Rectal smooth muscle tissue (tissue), 1 donor: ENCODE data around the gene DOCK4.

Source experiments
- H3K27ac ChIP-seq: one replicate; pipeline ENCODE4 v1.7.0; 2013; ENCODE audit warnings: low read depth, low read length, inconsistent platforms
- H3K27me3 ChIP-seq: one replicate; pipeline ENCODE4 v1.7.0; 2013; ENCODE audit warnings: low read length; ENCODE audit not compliant: control insufficient read depth, insufficient read depth
- H3K36me3 ChIP-seq: one replicate; pipeline ENCODE4 v1.7.0; 2013; ENCODE audit warnings: low read length; ENCODE audit not compliant: control insufficient read depth, insufficient read depth
- H3K4me1 ChIP-seq: one replicate; pipeline ENCODE4 v1.7.0; 2013; ENCODE audit warnings: low read length; ENCODE audit not compliant: control insufficient read depth, insufficient read depth
- H3K4me3 ChIP-seq: one replicate; pipeline ENCODE4 v1.7.0; 2013; ENCODE audit warnings: low read length
- H3K9ac ChIP-seq: one replicate; pipeline ENCODE4 v1.7.0; 2013; ENCODE audit warnings: low read length

Gene DOCK4

DNA sequence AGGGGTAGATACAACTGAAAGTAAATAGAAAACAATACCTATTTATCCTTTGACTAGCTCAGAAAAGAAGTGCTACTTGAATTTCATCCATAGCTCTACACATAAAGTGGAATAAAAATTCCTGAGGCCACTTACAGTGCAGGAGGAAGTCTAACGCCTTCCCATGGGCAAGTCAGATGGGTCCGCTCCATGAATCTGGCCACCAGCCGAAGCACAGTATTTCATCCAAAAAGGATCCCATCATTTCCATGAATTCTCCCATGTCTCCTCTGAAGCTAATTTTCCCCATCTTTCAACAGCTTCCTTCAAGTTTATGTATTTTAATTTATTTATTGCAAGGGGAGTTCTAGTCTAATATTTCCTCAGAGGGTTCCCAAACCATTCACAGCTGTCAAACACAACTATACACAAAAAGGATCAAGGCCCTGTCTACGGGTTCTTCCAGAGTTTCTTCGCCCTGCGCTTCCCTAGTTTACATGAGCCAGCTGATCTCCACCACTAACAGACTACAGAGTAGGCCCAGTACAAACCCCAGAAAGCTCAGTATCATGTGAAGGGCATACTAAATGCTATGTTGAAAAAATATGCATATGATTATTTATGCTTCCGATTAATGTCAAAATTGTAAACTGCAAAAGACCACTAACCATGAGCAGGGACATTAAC, 184.7 kb downstream of the DOCK4 start:
- Histone ChIP-seq H3K4me1 (no peaks in the 10 kb centered on the region), H3K4me3 (no peak overlapping the region), H3K27ac (no peak overlapping the region)

DNA sequence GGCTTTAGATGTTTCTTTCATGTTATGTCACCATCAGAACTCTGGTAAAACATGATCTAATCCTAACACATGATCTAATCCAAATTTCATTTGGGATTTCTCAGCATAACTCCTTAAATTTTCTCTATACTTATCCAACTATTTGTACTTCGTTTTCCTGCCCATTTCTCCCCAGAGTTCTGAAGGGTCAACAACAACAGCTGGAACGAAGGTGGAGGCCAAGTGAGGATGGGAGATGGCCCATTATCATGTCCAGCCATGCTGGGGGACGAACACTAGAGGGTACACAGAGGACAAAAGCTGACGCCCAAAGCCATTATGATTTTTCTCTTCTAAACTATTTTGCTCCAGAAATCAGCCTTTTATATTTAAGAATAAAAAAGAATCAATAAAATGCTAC, 185.4 kb downstream of the DOCK4 start:
- H3K36me3 ChIP-seq, result no peaks in the 10 kb centered on the region
- H3K27me3 ChIP-seq, result no peaks in the 10 kb centered on the region
- no peak overlapping the region for H3K9ac ChIP-seq
- H3K4me3 ChIP-seq, result no peak overlapping the region
- no peak overlapping the region for H3K27ac ChIP-seq
- no peaks in the 10 kb centered on the region for H3K4me1 ChIP-seq

More for the DNA sequence above, 184.7 kb downstream of the DOCK4 start:
- Histone ChIP-seq H3K9ac (no peak overlapping the region), H3K36me3 (no peaks in the 10 kb centered on the region), H3K27me3 (no peaks in the 10 kb centered on the region)

DNA sequence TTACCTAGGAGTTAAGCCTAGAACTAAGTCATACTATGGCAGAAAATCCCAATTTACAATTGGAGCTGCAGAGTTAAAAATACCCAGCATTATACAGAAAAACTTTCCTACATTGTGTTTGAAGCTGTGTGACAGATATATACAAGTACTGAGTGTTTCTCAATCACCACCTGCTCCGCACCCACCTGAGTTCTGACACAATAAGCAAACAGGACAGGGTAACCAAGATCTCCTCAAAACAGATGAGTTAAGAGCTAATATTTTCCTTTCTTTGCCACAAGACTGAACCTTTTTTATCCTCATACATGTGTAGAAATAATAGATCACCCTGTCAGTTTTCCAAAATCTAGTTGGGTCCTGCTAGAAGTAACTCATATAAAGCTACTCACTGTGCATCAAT, 186.3 kb downstream of the DOCK4 start:
- H3K27me3 ChIP-seq, result no peaks in the 10 kb centered on the region
- no peaks in the 10 kb centered on the region for H3K4me1 ChIP-seq
- no peaks in the 10 kb centered on the region for H3K36me3 ChIP-seq
- H3K27ac ChIP-seq, result no peak overlapping the region
- no peak overlapping the region for H3K4me3 ChIP-seq
- no peak overlapping the region for H3K9ac ChIP-seq

DNA sequence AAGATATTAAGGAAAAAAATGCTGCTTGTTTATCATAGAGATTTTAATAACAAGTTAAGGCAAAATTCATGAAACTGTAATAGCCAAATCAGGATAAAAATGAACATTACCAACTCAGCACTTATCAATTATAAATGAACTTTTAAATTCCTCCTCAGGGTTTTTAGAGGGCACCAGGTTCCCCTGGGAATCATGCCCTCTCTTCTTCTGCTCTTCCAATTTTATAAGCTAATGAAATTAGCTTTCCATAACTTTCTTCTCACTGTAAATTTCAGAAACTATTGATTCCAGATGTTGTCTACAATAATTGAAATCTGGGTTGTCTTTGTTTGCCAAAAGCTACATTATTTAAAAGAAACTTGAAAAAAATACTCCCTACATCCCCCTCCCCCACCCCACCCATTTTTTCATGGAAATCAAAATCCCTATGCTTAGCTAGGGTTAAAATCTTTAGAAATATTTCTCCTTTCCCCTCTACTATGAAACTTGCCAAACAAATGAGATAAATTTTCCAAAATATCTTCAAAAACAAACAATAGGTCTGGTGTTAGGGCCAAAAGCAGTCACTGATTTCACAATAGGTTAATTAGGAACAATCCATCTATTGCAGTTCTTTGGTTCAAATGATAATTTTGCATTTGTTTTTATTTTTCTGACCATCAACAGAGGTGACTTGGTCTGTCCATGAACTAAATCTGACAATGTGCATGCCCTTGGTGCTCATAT, 187.7 kb downstream of the DOCK4 start:
- H3K27ac ChIP-seq, result no peak overlapping the region
- no peaks in the 10 kb centered on the region for H3K27me3 ChIP-seq
- no peaks in the 10 kb centered on the region for H3K4me1 ChIP-seq
- no peaks in the 10 kb centered on the region for H3K36me3 ChIP-seq
- no peak overlapping the region for H3K4me3 ChIP-seq
- H3K9ac ChIP-seq, result no peak overlapping the region

DNA sequence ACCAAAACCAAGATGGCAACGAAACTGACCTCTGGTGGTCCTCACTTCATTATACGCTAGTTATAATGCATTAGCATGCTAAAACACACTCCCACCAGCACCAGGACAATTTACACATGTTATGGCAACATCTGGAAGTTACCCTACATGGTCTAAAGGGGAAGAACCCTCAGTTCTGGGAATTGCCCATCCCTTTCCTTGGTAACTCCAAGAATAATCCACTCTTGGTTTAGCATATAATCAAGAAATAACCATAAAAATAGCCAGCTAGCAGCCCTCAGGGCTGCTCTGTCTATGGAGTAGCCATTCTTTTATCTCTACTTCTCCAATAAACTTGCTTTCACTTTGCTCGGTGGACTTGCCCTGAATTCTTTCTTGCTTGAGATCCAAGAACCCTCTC, 191.1 kb downstream of the DOCK4 start:
- Histone ChIP-seq H3K27me3 (no peaks in the 10 kb centered on the region), H3K9ac (no peak overlapping the region), H3K4me3 (no peak overlapping the region), H3K36me3 (no peaks in the 10 kb centered on the region), H3K4me1 (no peaks in the 10 kb centered on the region), H3K27ac (no peak overlapping the region)

DNA sequence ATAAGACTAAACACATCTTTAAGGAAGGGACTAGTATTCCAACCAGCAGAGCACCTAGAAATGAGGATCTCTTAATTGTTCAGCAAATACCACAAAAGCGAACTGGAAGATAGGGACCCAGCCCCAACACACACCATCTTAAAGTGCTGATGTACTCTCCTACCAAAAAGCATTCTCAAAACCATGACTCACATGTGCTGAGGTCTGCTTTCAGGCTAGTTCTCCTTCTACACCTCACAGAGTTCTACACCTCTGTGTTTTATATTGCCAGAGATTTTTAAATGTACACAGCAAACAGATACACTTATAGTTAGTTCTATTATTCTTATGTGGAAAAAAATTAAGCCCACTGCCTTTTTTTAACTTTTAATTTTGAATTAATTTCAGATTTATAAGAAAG, 191.9 kb downstream of the DOCK4 start:
- no peak overlapping the region for H3K27ac ChIP-seq
- H3K36me3 ChIP-seq, result no peaks in the 10 kb centered on the region
- no peaks in the 10 kb centered on the region for H3K4me1 ChIP-seq
- no peak overlapping the region for H3K4me3 ChIP-seq
- no peaks in the 10 kb centered on the region for H3K27me3 ChIP-seq
- H3K9ac ChIP-seq, result no peak overlapping the region

DNA sequence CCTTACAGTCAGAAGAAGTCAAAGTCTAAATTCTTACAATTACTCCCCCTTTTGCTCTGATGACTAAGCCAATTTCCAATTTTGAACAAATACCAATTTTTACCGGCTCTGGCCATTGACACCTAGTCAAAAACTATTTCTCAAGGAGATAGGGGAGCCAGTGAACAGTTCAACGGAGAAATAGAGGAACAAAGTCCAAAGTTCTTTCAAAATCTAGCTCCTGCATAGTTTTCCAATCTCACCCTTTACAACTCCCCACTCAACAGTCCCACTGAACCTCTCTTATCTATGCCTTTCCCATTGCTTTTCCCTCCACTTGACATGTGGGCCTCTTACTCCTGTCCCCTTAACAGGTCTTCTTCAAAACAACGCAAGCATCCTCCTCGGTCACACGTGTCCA, 192.9 kb downstream of the DOCK4 start:
- Histone ChIP-seq H3K27me3 (no peaks in the 10 kb centered on the region), H3K4me3 (no peak overlapping the region), H3K9ac (no peak overlapping the region), H3K36me3 (no peaks in the 10 kb centered on the region), H3K4me1 (no peaks in the 10 kb centered on the region), H3K27ac (no peak overlapping the region)

DNA sequence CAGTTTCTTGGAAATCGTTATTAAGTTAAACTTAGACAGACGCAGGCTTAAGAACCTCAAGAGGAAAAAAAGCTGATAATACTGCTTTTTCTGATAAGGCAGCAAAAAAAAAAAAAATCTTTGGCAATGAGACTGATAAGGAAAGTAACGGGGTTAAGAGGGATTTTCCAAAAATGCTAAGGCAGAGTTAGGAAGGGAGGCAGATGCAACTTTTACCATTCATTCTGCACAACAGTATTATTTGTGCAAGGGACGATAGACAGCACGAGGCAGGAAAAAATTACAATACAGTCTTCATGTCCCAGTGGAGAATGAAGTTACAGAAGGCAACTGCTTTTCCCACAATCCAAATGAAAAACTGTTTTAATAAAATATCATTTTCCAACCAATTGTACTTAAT, 194.0 kb downstream of the DOCK4 start:
- Histone ChIP-seq H3K4me3 (no peak overlapping the region), H3K9ac (no peak overlapping the region), H3K27ac (no peak overlapping the region), H3K4me1 (no peaks in the 10 kb centered on the region), H3K27me3 (no peaks in the 10 kb centered on the region), H3K36me3 (no peaks in the 10 kb centered on the region)

DNA sequence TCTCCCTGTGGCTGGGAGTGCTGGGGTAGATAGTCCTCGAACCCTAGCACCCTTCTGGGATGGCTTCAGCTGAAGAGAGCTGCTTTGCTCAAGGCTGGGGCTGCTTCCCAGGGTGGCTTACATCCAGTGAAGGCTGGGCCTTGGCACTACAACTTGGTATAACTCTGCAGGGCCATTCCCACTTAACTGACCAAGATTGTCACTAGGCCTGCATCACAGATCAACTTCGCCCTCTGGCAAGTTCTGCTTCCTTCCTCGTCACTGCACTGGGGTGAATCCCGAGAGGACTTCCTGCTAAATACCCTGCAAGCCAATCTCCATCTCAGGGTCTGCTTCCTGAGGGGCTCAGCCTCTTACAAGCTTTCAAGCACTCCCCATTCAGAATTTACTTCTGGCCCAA, 195.2 kb downstream of the DOCK4 start:
- H3K27me3 ChIP-seq, result no peaks in the 10 kb centered on the region
- H3K27ac ChIP-seq, result no peak overlapping the region
- no peak overlapping the region for H3K9ac ChIP-seq
- no peaks in the 10 kb centered on the region for H3K4me1 ChIP-seq
- no peaks in the 10 kb centered on the region for H3K36me3 ChIP-seq
- no peak overlapping the region for H3K4me3 ChIP-seq

DNA sequence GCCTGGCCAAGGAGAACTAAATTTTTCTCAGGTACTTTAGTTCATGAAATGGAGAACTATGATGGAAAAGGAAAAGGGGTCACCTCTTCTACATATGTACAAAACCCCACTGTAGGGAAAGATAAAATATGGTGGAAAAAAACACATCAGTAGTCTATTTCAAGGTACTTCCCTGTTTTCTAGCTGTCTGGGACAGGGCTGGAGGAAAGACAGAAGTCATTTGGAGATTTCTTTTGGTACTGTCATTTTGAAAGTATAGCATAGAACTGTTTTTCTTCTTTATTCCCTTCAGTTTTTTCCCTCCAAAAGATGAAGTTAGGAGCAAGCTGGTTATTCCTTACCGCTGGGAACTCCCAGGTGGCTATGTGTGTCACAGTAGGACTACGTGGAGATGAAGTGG, 196.1 kb downstream of the DOCK4 start:
- Histone ChIP-seq H3K4me3 (no peak overlapping the region), H3K27me3 (no peaks in the 10 kb centered on the region), H3K4me1 (no peaks in the 10 kb centered on the region), H3K27ac (no peak overlapping the region), H3K36me3 (no peaks in the 10 kb centered on the region), H3K9ac (no peak overlapping the region)

DNA sequence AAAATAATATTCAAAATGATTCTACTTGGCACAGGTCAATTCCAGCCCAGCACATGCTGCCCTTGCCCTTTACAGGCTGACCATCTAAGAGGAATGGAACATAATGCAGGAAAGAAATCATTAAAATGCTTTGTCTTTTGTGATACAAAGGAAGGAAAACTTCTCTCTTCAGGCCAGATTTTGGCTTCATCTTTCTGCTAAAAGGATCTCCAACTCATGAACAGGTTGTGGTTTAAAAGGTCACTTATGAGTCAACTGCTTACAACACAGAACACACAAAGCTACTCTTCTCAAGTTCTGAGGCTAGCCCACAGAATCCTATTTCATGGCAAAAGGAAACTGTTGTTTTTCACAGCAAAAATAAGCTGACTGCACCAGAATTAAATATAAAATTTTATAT, 197.1 kb downstream of the DOCK4 start:
- Histone ChIP-seq H3K4me1 (no peaks in the 10 kb centered on the region), H3K27ac (no peak overlapping the region), H3K4me3 (no peak overlapping the region), H3K27me3 (no peaks in the 10 kb centered on the region), H3K9ac (no peak overlapping the region), H3K36me3 (no peaks in the 10 kb centered on the region)

DNA sequence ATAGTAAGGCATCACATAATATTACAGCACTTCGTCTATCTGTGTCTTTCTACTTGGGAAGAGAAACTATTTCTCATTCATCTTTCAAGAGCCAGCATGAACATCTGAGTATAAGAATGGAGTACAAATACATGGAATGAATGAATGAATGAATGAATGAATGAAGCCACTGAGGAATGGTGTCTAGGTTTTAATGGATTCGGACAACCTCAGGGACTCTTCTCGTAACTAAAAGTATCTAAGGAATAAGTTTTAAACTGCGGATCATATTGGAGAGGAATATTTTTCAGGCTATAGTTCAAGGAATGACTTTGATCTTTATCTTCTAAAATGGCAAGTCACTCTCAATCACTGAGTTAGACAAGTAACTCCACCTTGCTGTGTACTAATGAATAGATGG, 199.0 kb downstream of the DOCK4 start:
- Histone ChIP-seq H3K4me1 (no peaks in the 10 kb centered on the region), H3K36me3 (no peaks in the 10 kb centered on the region), H3K4me3 (no peak overlapping the region), H3K27ac (no peak overlapping the region), H3K27me3 (no peaks in the 10 kb centered on the region), H3K9ac (no peak overlapping the region)

DNA sequence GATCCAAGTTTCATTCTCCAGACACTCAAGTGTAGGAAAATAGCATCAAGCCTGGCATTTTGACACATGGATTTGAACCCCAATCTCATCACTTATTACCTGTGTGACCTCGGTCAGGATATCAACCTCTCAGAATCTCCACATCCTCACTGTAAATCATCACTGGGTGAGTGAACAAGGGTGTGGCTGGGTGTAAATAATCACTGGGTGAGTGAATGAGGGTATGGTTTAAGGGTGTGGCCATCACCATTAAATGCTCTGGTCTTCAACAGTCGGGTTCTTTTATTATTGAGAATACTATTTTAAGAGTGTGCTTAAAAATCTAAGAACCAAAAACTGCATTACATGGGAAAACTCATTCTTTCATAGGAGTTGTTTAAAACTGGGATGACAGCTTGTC, 200.1 kb downstream of the DOCK4 start:
- no peaks in the 10 kb centered on the region for H3K27me3 ChIP-seq
- no peak overlapping the region for H3K27ac ChIP-seq
- no peaks in the 10 kb centered on the region for H3K4me1 ChIP-seq
- H3K36me3 ChIP-seq, result no peaks in the 10 kb centered on the region
- H3K9ac ChIP-seq, result no peak overlapping the region
- no peak overlapping the region for H3K4me3 ChIP-seq
